8988T (cell line): ENCODE results near the gene RSRC1.
A peak's percentile ranks its signal among the peaks of the same experiment; 100 is the strongest.
"Not testable (repeated sequence)": the region's sequence is repeated elsewhere in the genome, so short reads cannot be mapped to it uniquely, and the experiment has no call there.

Experiments used
- DNase-seq: peaks from one replicate; pipeline ENCODE4 v3.0.0; 2011

RSRC1 gene

DNA sequence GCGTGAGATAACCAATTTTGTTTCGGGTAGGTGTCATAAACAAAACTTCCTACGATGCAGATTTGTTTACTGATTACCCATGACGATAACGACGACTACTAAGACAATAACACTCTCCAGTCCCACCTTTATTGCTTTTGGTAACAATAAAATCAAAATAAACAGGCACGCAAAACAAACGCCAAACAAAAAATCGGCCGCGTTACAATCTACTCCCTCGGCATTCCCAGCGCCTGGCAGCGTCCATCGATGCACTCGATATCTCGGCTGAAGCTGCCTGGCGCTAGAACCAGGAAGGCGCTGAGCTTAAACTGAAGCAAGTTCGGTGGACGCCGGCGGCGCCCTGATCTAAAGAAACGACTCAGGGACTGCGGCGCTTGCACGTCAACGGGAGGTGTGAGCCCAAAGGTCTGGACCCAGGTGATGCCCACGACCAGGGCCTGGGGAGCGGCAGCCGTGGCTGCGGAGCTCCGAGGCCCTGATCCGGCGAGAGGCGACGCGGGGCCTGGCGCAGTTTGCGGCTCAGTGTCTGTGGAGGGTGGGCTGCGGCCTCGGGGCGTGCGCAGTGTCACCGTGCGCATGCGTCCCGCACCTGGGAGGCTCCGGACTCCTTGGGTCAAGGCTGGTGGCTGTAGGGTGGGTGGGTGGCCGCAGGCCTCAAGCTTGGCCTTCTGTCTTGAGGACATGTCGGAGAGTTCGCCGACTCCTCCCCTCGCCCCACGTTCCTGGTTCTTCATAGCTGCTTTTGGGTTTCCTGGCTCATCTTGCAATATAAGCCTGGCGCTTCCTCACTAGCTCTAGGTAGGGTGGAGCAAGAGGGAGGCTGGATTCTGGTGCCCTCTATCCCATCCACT lies at the start of gene RSRC1:
Gene RSRC1, plus strand, starts transcription at position 286 of the 854 bp plus-strand sequence. CDS start 12,016 bp downstream, outside the sequence.
- peak; percentile 54 for DNase-seq

DNA sequence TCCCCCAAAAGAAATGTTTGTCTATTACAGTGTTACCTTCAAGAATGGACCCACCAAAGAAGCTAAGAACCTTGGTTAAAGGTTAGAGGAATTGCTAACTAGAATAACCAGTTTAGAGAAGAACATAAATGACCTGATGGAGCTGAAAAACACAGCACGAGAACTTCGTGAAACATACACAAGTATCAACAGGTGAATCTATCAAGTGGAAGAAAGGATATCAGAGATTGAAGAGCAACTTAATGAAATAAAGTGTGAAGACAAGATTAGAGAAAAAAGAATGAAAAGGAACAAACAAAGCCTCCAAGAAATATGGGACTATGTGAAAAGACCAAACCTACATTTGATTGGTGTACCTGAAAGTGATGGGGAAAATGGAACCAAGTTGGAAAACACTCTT lies 44.3 kb upstream of the RSRC1 start:
- not testable (repeated sequence) for DNase-seq

- DNase-seq: no peak
These were observed 37.1 kb upstream of the RSRC1 start for GRCh38 chr3:158072790-158073189.

DNA sequence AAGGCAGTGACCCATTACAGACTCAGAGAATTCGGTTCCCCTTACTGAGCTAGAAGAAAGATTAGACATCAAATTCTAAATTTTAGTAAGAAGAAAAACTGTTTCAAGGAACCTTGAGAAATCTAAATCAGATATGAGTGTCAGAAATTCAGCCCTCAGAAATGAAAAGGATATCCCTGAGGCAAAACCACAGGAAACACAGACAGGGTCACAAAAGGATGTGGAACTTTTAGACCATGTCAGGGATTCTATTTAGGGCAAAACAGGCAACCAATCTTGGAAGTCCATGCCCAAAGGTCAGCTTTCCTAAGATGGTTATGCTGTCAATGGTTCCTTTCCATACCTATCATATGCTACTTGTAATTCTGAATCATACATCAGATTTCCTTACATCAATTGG lies 35.3 kb upstream of the RSRC1 start:
- no peak for DNase-seq

DNA sequence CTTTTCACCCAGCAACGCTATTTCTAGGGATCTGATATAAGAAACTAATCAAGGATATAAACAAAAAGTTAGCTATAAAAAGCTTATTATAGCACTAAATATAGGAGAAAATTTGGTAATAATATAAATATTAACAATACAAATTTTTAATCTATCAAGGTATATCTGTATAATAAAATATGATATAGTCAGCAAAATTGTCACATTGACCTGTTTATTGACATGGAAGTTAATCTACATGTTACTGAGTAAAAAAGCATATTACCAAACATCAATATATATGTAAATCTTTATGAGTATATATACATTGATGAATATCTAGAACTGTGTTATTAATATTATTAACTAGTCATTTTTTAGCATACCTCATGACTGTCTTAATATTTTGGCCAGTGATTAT lies 30.3 kb upstream of the RSRC1 start:
- DNase-seq: no peak

GRCh38 chr3:158084651-158085050 lies 25.2 kb upstream of the RSRC1 start:
- DNase-seq: no peak

DNA sequence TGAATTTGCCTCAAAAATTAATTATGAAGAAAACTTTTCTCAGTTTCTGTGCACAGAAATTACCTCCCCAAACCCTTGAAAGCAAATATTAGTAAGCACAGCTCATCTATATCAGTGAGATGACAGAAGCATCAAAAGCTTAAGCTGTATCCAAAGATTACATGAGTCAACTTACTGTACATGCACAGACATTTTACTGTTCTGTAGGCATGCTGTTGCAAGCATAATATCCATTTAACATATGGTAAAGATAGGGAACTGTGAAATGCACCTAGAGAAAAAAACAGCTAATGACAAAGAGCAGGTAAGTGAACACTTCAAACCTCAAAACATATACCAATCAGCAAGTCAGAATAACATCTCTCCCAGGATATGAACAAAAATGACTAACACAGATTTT lies 24.5 kb upstream of the RSRC1 start:
- no peak for DNase-seq

- no peak for DNase-seq
These were observed 24.0 kb upstream of the RSRC1 start for GRCh38 chr3:158085931-158086330.

GRCh38 chr3:158086361-158086760 lies 23.5 kb upstream of the RSRC1 start:
- DNase-seq: no peak

GRCh38 chr3:158086776-158087175 lies 23.1 kb upstream of the RSRC1 start:
- DNase-seq: no peak

- no peak for DNase-seq
These were observed 18.4 kb upstream of the RSRC1 start for GRCh38 chr3:158091531-158091930.

DNA sequence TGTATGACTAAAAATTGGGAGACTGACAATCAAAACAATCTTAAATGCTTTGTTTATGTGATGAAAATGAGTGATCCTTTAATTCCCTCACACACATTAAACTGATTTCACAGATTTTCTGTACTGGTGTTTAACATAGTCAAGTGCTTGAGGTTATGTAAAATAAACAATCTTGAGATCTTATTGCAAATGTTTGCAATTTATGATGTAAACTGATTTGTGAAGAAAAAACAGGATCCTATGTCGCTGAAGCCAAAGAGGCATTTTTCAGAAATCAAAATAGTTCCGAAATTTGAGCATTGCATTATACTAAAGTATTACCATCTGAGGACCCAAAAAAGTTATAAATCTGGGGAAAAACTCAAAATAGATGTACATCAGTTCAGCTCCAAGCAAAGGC lies 16.4 kb upstream of the RSRC1 start:
- no peak for DNase-seq

GRCh38 chr3:158094235-158095110 lies 15.4 kb upstream of the RSRC1 start:
- DNase-seq: no peak

GRCh38 chr3:158095111-158095813 lies 14.6 kb upstream of the RSRC1 start:
- no peak for DNase-seq

DNA sequence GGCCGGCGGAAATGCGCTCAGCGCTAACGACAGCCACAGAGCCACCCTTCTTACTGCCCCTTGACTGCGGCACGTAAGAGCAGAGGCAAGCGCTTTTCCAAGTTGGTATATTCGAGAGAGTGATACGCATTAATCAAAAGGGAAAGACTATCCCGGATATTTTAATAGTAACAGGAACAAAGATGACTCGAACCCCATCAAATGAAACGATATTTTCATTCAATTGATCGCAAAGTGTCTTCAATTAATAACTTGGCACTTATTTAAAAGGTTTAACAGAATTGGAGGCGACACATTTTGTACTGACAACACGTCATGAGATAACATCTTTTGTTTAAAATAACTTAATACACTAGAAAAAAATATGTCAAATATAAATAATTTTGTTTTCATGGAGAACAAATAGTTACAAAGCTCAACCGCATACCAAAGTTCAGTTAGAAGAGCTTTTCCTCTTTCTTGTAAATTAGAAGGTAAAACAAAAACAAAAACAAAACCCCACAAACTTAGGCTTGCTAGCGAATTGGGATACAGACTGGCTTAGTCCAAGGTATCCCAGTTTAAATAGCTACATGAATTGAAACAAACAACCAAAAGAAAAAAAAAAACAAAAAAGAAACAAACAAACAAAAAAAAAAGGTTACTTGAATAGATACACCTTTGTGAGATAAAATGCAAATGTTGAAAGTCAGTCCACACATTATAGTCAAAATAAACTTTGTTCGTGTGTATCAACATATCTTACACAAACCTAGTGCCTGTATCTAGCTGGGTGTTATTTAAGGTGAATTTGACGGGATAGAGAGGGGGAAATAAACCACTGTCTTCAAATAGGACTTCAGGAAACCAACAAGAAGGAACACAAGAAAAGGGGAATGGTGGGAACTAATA lies 13.8 kb upstream of the RSRC1 start:
- DNase-seq: no peak

- DNase-seq: no peak
These were observed 12.8 kb upstream of the RSRC1 start for GRCh38 chr3:158097081-158097592.

- DNase-seq: peak; percentile 95
These were observed 12.1 kb upstream of the RSRC1 start for GRCh38 chr3:158097593-158098308.

- DNase-seq: no peak
These were observed 11.6 kb upstream of the RSRC1 start for GRCh38 chr3:158098309-158098639.

- no peak for DNase-seq
These were observed 11.0 kb upstream of the RSRC1 start for GRCh38 chr3:158098834-158099424.

- no peak for DNase-seq
These were observed 9.2 kb upstream of the RSRC1 start for GRCh38 chr3:158100681-158101080.
